ENCODE results near the gene ZIC5. TPM values are rescaled to one million over a fixed set of nuclear protein-coding genes. Genes with fewer than 3 reads are reported as not detected.

ZIC5 gene
- total RNA-seq, 1 donor from 2014 or later, result not detected

GRCh38 chr13:99987154-99988019 lies 15.8 kb upstream of the ZIC5 start:
- no peak for ATAC-seq

GRCh38 chr13:99986741-99987140 lies 15.2 kb upstream of the ZIC5 start:
- no peak for ATAC-seq

- no peak for ATAC-seq
Measured at GRCh38 chr13:99985886-99986527, 14.4 kb upstream of the ZIC5 start.

- no peak for ATAC-seq
Measured at GRCh38 chr13:99985241-99985874, 13.8 kb upstream of the ZIC5 start.

GRCh38 chr13:99984461-99985240 lies 13.1 kb upstream of the ZIC5 start:
- no peak for ATAC-seq

GRCh38 chr13:99983499-99984401 lies 12.2 kb upstream of the ZIC5 start:
- ATAC-seq, result no peak

GRCh38 chr13:99982731-99983498 lies 11.3 kb upstream of the ZIC5 start:
- ATAC-seq, result no peak

GRCh38 chr13:99982036-99982730 lies 10.6 kb upstream of the ZIC5 start:
- ATAC-seq, result peak; percentile 25

- ATAC-seq, result no peak
Measured at GRCh38 chr13:99981735-99982035, 10.1 kb upstream of the ZIC5 start, which contains the start of gene ZIC2. Gene ZIC2 (plus strand): TSS chr13:99981784. CDS start chr13:99982065, 281 bp downstream.

- peak; percentile 46 for ATAC-seq
Measured at GRCh38 chr13:99980824-99981734, 9.5 kb upstream of the ZIC5 start.

- ATAC-seq, result peak; percentile 90
Measured at GRCh38 chr13:99980201-99980823, 8.7 kb upstream of the ZIC5 start.

GRCh38 chr13:99979453-99980200 lies 8.1 kb upstream of the ZIC5 start:
- ATAC-seq, result no peak

GRCh38 chr13:99978799-99979452 lies 7.4 kb upstream of the ZIC5 start:
- no peak for ATAC-seq

- ATAC-seq, result no peak
Measured at GRCh38 chr13:99977912-99978798, 6.6 kb upstream of the ZIC5 start.

GRCh38 chr13:99977334-99977911 lies 5.9 kb upstream of the ZIC5 start:
- ATAC-seq, result no peak

GRCh38 chr13:99976575-99976974 lies 5.0 kb upstream of the ZIC5 start:
- ATAC-seq, result no peak
